K562 (cell line): ENCODE measurements around the gene TADA2A. TPM values are rescaled to one million over a fixed set of nuclear protein-coding genes. Genes with fewer than 3 reads are reported as not detected.

Experiments
- ATAC-seq: fragments of 200-7000 bp; cut with Tn5 transposase; 3 replicates; pipeline ENCODE4 v1.9.1; 2020; ENCODE audit warnings: moderate library complexity
- BruUV-seq: library from RNA; stranded (reverse); fragments of 400-500 nt; replicated peaks from 2 replicates; lab custom pipeline; 2021; lab: Mats Ljungman, UMichigan
- CTCF ChIA-PET: fragments of 300-600 bp; formaldehyde crosslinking; extraction: SDS; loops from one replicate; lab custom pipeline; 2021; ENCODE audit warnings: low intra/inter-chr PET ratio; lab: Yijun Ruan, JAX
- POLR2A ChIA-PET: fragments of 300-600, 350-650 bp; sonication (Branson Sonifier 250); formaldehyde crosslinking; extraction: SDS; loops from one replicate; lab custom pipeline; 2021; ENCODE audit warnings: antibody characterized with exemption, inconsistent platforms; lab: Yijun Ruan, JAX
- DNase-seq, 4 experiments: peaks; one replicate each; pipeline versions ENCODE4 v3.0.0 to v3.0.0-alpha.2; 2011 to 2018; ENCODE audit warnings: low spot score in 3 of 4, mixed read lengths in 3 of 4; ENCODE audit errors: extremely low read depth in 1 of 4
- FAIRE-seq: peaks from 2 replicates; lab custom pipeline; 2011; peaks lifted over from hg19 to GRCh38; lab: Jason Lieb, UNC
- H2AFZ ChIP-seq: 2 replicates; pipeline ENCODE4 v1.6.0; 2011; ENCODE audit warnings: low read depth, low read length, control low read depth, inconsistent platforms
- H3K27ac ChIP-seq: fragments of 200-600 bp; 3 replicates; pipeline ENCODE4 v1.8.0; 2011; ENCODE audit warnings: low read depth, mild to moderate bottlenecking, control low read depth, inconsistent platforms, low read length, moderate library complexity, mixed read lengths; ENCODE audit errors: extremely low read depth
- H3K27me3 ChIP-seq, 2 experiments: fragments of 300-600 bp in 1 of 2; 2 replicates in 1 of 2; 3 replicates in 1 of 2; pipeline versions ENCODE4 v1.6.0 to v1.8.0; 2011; ENCODE audit warnings: inconsistent platforms in 2 of 2, low read length in 2 of 2, mild to moderate bottlenecking in 1 of 2, mixed read lengths in 1 of 2, moderate library complexity in 1 of 2; ENCODE audit not compliant: control insufficient read depth in 2 of 2, insufficient read depth in 2 of 2
- H3K36me3 ChIP-seq: fragments of 300-600 bp; 3 replicates; pipeline ENCODE4 v1.8.0; 2011; ENCODE audit warnings: mild to moderate bottlenecking, low read length, inconsistent platforms; ENCODE audit not compliant: control insufficient read depth, insufficient read depth
- H3K4me1 ChIP-seq, 2 experiments: fragments of 200-600 bp in 1 of 2; replicated peaks in 1 of 2; 2 replicates in 1 of 2; 3 replicates in 1 of 2; pipeline versions ENCODE4 v1.5.1 to v1.8.0; 2011; ENCODE audit warnings: inconsistent platforms in 2 of 2, low read length in 2 of 2, mild to moderate bottlenecking in 1 of 2, mixed read lengths in 1 of 2, moderate library complexity in 1 of 2; ENCODE audit not compliant: control insufficient read depth in 2 of 2, insufficient read depth in 2 of 2
- H3K4me2 ChIP-seq: 2 replicates; pipeline ENCODE4 v1.6.1; 2011; ENCODE audit warnings: low read length, control low read depth, inconsistent platforms, mixed read lengths; ENCODE audit not compliant: insufficient read depth
- H3K4me3 ChIP-seq: fragments of 200-600 bp; sonication (generic), shearing (Covaris generic); 2 replicates; pipeline ENCODE4 v1.5.1; 2016; ENCODE audit warnings: control low read depth, inconsistent platforms
- H3K79me2 ChIP-seq: fragments of 200-600 bp; 3 replicates; pipeline ENCODE4 v1.8.0; 2011; ENCODE audit warnings: low read length, inconsistent platforms; ENCODE audit not compliant: control insufficient read depth, insufficient read depth
- H3K9ac ChIP-seq, 2 experiments: 2 replicates each; pipeline versions ENCODE4 v1.6.0 to v1.6.1; 2011; ENCODE audit warnings: low read depth in 2 of 2, low read length in 2 of 2, control low read depth in 1 of 2, inconsistent platforms in 1 of 2, mild to moderate bottlenecking in 1 of 2, mixed read lengths in 1 of 2; ENCODE audit not compliant: insufficient read depth in 1 of 2
- H3K9me1 ChIP-seq: one replicate; pipeline ENCODE4 v1.6.0; 2011; ENCODE audit warnings: inconsistent platforms, mild to moderate bottlenecking, low read length, moderate library complexity; ENCODE audit not compliant: control insufficient read depth, insufficient read depth
- H3K9me3 ChIP-seq: replicated peaks from 2 replicates; pipeline ENCODE4 v1.5.1; 2011; ENCODE audit warnings: low read depth, low read length, inconsistent platforms; ENCODE audit not compliant: control insufficient read depth, insufficient read depth
- H4K20me1 ChIP-seq: replicated peaks from 2 replicates; pipeline ENCODE4 v1.6.1; 2011; ENCODE audit warnings: low read length, inconsistent platforms, mixed read lengths; ENCODE audit not compliant: control insufficient read depth, insufficient read depth
- ARNT ChIP-seq, 2 experiments: fragments of 450-650 bp; IDR thresholded peaks; 2 replicates each; pipeline ENCODE4 v1.6.1; 2016; ENCODE audit warnings: mild to moderate bottlenecking in 1 of 2
- CBX1 ChIP-seq: sonication (generic); IDR thresholded peaks from 2 replicates; pipeline ENCODE4 v1.6.1; 2016; ENCODE audit warnings: antibody characterized with exemption, low read depth, mild to moderate bottlenecking
- DLX4 ChIP-seq: fragments of 250-450 bp; sonication (Bioruptor Pico); IDR thresholded peaks from 2 replicates; pipeline ENCODE4 v1.6.1; 2021; ENCODE audit warnings: mild to moderate bottlenecking
- ETS2 ChIP-seq: IDR thresholded peaks from 2 replicates; pipeline ENCODE4 v1.6.1; 2016; ENCODE audit warnings: borderline replicate concordance, missing genetic modification characterization, mild to moderate bottlenecking, moderate library complexity, missing compliant biosample characterization; ENCODE audit not compliant: poor library complexity, severe bottlenecking
- PCBP2 ChIP-seq: fragments of 200-400 bp; formaldehyde crosslinking; IDR thresholded peaks from 2 replicates; pipeline ENCODE4 v1.6.1; 2018; ENCODE audit warnings: low read length, low read depth, mild to moderate bottlenecking, moderate library complexity; ENCODE audit not compliant: poor library complexity, severe bottlenecking
- RBM14 ChIP-seq: fragments of 200-400 bp; formaldehyde crosslinking; IDR thresholded peaks from 2 replicates; pipeline ENCODE4 v1.6.1; 2018; ENCODE audit warnings: low read depth, mild to moderate bottlenecking, low read length, moderate library complexity, borderline replicate concordance; ENCODE audit not compliant: insufficient read depth
- ZNF274 ChIP-seq: IDR thresholded peaks from 2 replicates; pipeline ENCODE4 v1.6.1; 2011; ENCODE audit warnings: low read depth, mild to moderate bottlenecking, low read length, moderate library complexity, borderline replicate concordance
- WGBS: fragments of 100-300 bp; shearing (Covaris generic); methylation state at CpG from one replicate; pipeline ENCODE4 v1.1.6; 2016; ENCODE audit warnings: low coverage, mixed read lengths; ENCODE audit not compliant: insufficient coverage; ENCODE audit errors: missing lambda C conversion rate; 5-methylcytosine and 5-hydroxymethylcytosine counted together
- in situ Hi-C: fragments of 300-500 bp; cut with MboI; formaldehyde crosslinking; loops from 4 replicates; pipeline ENCODE4 v1.15.0; 2018; ENCODE audit warnings: inconsistent platforms, mixed read lengths
- intact Hi-C: fragments of 100-400 bp; cut with micrococcal nuclease; formaldehyde crosslinking; loops from 2 replicates; pipeline ENCODE4 v1.14.2; 2022
- polyA plus RNA-seq, 8 experiments: library from polyadenylated mRNA; depleted of rRNA in 4 of 8; stranded (reverse) in 5 of 8; unstranded in 3 of 8; fragments of >200 nt; fragmentation: Nextera tagmentation in 2 of 8; fragmentation: Illumina TruSeq in 1 of 8; extraction: Ambion mirVana in 2 of 8; extraction: Trizol in 1 of 8; gene quantifications; 2 replicates each; pipeline versions ENCODE4 v1.2.1 to v1.2.3, GENCODE V29; 2011 to 2014; ENCODE audit warnings: inconsistent platforms in 1 of 8, missing spikeins in 1 of 8
- total RNA-seq, 7 experiments: library from RNA; depleted of rRNA in 6 of 7; stranded (reverse); fragments of >200 nt in 6 of 7; fragmentation: Illumina TruSeq in 2 of 7; extraction: Trizol in 2 of 7; gene quantifications; 2 replicates each; pipeline versions ENCODE4 v1.2.1 to v1.2.3, GENCODE V29; 2011 to 2021; ENCODE audit warnings: low replicate concordance in 1 of 7
- TF ChIP-seq, protein P1 (sequence below): fragments of 250-450 bp; sonication (Bioruptor Pico); IDR thresholded peaks from 2 replicates; pipeline ENCODE4 v1.9.0; 2021; ENCODE audit warnings: mild to moderate bottlenecking, inconsistent platforms

The TADA2A gene
- total and polyA plus RNA-seq, 9 of the 15 experiments (the other 6 are each of a cell fraction or from before 2014, with no cell fraction given) = 13.8 to 37.7 (median 25.0) TPM

GRCh38 chr17:37422971-37423625 is 16.4 kb downstream of the TADA2A start:
- no TSS peak for BruUV-seq
- in situ Hi-C loops = no loop called here
- no peak for FAIRE-seq

More at GRCh38 chr17:37422971-37423625, 16.4 kb downstream of the TADA2A start:
- no peaks in the 10 kb centered on the region for H4K20me1 ChIP-seq
- no peak for TF ChIP-seq DLX4 (CRISPR knock-in tag)
- TF ChIP-seq, protein P1, sequence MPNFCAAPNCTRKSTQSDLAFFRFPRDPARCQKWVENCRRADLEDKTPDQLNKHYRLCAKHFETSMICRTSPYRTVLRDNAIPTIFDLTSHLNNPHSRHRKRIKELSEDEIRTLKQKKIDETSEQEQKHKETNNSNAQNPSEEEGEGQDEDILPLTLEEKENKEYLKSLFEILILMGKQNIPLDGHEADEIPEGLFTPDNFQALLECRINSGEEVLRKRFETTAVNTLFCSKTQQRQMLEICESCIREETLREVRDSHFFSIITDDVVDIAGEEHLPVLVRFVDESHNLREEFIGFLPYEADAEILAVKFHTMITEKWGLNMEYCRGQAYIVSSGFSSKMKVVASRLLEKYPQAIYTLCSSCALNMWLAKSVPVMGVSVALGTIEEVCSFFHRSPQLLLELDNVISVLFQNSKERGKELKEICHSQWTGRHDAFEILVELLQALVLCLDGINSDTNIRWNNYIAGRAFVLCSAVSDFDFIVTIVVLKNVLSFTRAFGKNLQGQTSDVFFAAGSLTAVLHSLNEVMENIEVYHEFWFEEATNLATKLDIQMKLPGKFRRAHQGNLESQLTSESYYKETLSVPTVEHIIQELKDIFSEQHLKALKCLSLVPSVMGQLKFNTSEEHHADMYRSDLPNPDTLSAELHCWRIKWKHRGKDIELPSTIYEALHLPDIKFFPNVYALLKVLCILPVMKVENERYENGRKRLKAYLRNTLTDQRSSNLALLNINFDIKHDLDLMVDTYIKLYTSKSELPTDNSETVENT (CRISPR knock-in tag) = no peak
- TF ChIP-seq PCBP2 = no peak
- TF ChIP-seq ZNF274 = no peak
- TF ChIP-seq CBX1 = no peak
- TF ChIP-seq ETS2 (tag) = no peak
- no peak for TF ChIP-seq ARNT (IDR thresholded peaks at IDR 0.05)
- TF ChIP-seq RBM14 = no peak
- ATAC-seq (no peak), DNase-seq (no peak)
- H3K4me1 ChIP-seq = no peaks in the 10 kb centered on the region
- no peak overlapping the region for H3K4me3 ChIP-seq
- no peaks in the 10 kb centered on the region for H3K9me1 ChIP-seq
- H3K36me3 ChIP-seq = peaks cover 73% of the 10 kb centered on the region
- no peaks in the 10 kb centered on the region for H3K79me2 ChIP-seq
- intact Hi-C loops = no loop called here
- no peak overlapping the region for H2AFZ ChIP-seq
- CTCF ChIA-PET = no interaction called here
- H3K9ac ChIP-seq = no peak overlapping the region
- POLR2A ChIA-PET = interaction anchor here (1.1 to 1.3 kb wide), 3 partner anchors 12 to 124 kb away, joined by 4 to 5 read pairs (median 5); partner anchors contain the start of genes ACACA and TADA2A
- no peaks in the 10 kb centered on the region for H3K27me3 ChIP-seq
- 67% methylated on average over 4 of the region's 4 CpGs for WGBS
- H3K4me2 ChIP-seq = no peak overlapping the region
- no peak overlapping the region for H3K27ac ChIP-seq
- no peaks in the 10 kb centered on the region for H3K9me3 ChIP-seq
